Tibial nerve (tissue), 4 donors: ENCODE data around the gene LKAAEAR1. TPM values are rescaled to one million over a fixed set of nuclear protein-coding genes. Genes with fewer than 3 reads are reported as not detected.

Experiments
- DNase-seq, 2 donors: peaks; one replicate each; pipeline ENCODE4 v3.0.0-alpha.2; 2019; ENCODE audit warnings: low spot score in 2 of 2
- H3K27ac ChIP-seq, 4 donors: fragments of 200-600 bp; sonication (generic) in 3 of 4; one replicate each; pipeline ENCODE4 v1.5.1; 2017 to 2019; ENCODE audit warnings: mild to moderate bottlenecking in 1 of 4
- H3K27me3 ChIP-seq, 2 donors: fragments of 200-600 bp; sonication (generic) in 1 of 2; one replicate each; pipeline versions ENCODE4 v1.5.1 to v1.6.0; 2017 to 2019
- H3K36me3 ChIP-seq, 3 donors: fragments of 200-600 bp; sonication (generic); one replicate each; pipeline ENCODE4 v1.5.1; 2018 to 2019
- H3K4me1 ChIP-seq, 4 donors: fragments of 200-600 bp; sonication (generic) in 3 of 4; one replicate each; pipeline ENCODE4 v1.5.1; 2017 to 2019
- H3K4me3 ChIP-seq, 4 donors: fragments of 200-600 bp; sonication (generic) in 3 of 4; one replicate each; pipeline ENCODE4 v1.5.1; 2017 to 2019; ENCODE audit warnings: mild to moderate bottlenecking in 1 of 4, moderate library complexity in 1 of 4
- H3K9me3 ChIP-seq, 4 donors: fragments of 200-600 bp; sonication (generic) in 3 of 4; one replicate each; pipeline ENCODE4 v1.5.1; 2017 to 2019
- EP300 ChIP-seq, 2 donors: sonication (generic); formaldehyde crosslinking; IDR thresholded peaks; one replicate each; pipeline ENCODE4 v1.6.1; 2017; ENCODE audit warnings: antibody characterized with exemption in 2 of 2, mild to moderate bottlenecking in 1 of 2
- POLR2A ChIP-seq, 2 donors: fragments of 450-650 bp; IDR thresholded peaks; one replicate each; pipeline ENCODE4 v1.6.1; 2017; ENCODE audit warnings: antibody characterized with exemption in 2 of 2, mild to moderate bottlenecking in 2 of 2, moderate library complexity in 2 of 2
- WGBS, 2 donors: methylation state at CpG; one replicate each; pipeline ENCODE4 v1.1.5; 2018; 5-methylcytosine and 5-hydroxymethylcytosine counted together
- total RNA-seq, 4 donors: library from RNA; depleted of rRNA; stranded (reverse); fragments of >200 nt; gene quantifications; one replicate each; pipeline ENCODE4 v1.1.0, GENCODE V29; 2016
- TF ChIP-seq, protein P1 (sequence below), 5 experiments: fragments of 200-600 bp in 3 of 5; fragments of 450-650 bp in 2 of 5; sonication (generic) in 3 of 5; IDR thresholded peaks; one replicate each; pipeline ENCODE4 v1.5.1; 2016 to 2019; ENCODE audit warnings: antibody characterized with exemption in 5 of 5, mild to moderate bottlenecking in 3 of 5, moderate library complexity in 2 of 5

LKAAEAR1 gene
- total RNA-seq, 4 donors from 2014 or later = 0.59 to 1.3 (median 0.84) TPM; not detected in 1

DNA sequence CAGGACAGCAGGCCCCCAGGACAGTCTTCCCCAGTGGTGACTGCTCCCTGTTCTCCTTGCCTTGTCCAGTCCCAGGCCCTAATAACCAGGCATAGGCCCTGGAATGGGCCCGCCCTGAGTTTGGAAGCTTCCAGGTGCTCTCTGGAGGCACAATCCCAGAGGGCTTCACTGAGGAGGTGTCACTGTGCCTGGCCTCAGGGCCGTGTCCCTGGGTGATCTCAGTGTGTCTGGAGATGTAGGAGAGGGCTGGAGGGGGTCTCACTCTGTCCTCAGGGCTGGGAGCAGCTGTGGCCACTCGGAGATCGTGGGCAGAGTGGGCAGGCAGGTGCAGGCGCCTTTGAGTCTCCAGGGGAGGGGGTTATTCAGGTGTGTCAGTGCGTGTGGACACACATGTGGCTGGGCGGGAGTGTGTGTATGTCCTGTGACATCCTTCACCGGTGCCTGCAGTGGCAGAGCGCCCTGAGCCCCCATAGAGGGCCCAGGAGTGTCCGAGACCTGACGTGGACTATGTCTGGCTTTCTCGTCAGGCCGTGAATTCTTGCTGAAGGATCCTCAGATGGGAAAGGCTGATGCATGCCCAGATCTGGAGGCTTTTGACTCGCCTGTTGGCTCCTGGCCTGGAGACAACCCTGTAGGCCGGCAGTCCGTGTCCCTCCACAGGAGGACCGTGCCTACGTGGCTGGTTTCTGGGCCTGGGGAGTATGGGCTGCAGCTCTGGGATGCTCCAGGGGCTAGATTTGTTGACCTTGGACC is 28.7 kb upstream of the LKAAEAR1 start:
- Histone ChIP-seq H3K27me3 (no peaks in the 10 kb centered on the region), H3K4me3 (no peak overlapping the region), H3K9me3 (no peaks in the 10 kb centered on the region), H3K36me3 (no peaks in the 10 kb centered on the region), H3K4me1 (no peaks in the 10 kb centered on the region), H3K27ac (no peak overlapping the region)
- TF ChIP-seq, protein P1, sequence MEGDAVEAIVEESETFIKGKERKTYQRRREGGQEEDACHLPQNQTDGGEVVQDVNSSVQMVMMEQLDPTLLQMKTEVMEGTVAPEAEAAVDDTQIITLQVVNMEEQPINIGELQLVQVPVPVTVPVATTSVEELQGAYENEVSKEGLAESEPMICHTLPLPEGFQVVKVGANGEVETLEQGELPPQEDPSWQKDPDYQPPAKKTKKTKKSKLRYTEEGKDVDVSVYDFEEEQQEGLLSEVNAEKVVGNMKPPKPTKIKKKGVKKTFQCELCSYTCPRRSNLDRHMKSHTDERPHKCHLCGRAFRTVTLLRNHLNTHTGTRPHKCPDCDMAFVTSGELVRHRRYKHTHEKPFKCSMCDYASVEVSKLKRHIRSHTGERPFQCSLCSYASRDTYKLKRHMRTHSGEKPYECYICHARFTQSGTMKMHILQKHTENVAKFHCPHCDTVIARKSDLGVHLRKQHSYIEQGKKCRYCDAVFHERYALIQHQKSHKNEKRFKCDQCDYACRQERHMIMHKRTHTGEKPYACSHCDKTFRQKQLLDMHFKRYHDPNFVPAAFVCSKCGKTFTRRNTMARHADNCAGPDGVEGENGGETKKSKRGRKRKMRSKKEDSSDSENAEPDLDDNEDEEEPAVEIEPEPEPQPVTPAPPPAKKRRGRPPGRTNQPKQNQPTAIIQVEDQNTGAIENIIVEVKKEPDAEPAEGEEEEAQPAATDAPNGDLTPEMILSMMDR (IDR thresholded peaks at IDR 0.05) = no peak
- TF ChIP-seq POLR2A (IDR thresholded peaks at IDR 0.05) (no peak), EP300 (IDR thresholded peaks at IDR 0.05) (no peak)
- no peak for DNase-seq
- 83 to 86% methylated on average over 15 to 16 of the region's 18 CpGs for WGBS, 2 donors

DNA sequence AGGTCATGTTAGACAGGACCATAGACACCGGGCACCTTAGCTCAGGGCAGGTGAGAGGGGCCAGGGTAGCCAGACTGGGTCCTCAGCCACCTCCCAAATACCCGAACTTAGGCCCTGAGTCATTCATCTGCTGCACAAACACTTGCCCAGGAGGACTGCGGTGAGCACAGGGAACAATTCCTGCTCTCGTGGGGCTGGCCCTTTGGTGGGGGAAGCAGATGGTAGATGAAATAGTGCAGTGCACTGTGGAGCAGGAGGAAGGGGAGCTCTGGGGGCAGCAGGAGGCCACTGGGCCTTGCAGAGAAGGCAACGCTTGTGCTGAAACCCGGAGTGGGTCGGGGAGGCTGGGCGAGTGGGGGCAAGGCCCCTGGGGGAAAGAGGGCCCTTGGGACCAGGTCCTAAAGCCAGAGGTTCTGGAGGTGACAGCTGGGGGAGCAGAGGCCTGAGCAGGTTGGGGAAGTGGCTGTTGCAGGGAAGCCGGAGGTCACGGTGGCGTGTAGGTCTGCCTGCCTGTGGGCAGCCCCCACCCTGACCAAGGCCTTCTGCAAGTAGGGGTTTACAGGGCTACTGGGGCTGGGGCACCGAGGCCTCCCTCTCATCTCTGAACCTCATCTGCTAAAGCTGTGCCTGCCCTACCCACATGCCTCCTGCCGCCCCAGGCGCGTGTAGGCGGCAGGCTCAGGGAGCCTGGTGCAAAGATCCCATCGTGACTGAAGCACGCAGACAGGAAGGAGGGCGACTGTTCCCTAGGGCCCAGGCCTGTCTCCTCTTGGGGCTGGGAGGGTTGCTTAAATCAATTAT is 27.8 kb upstream of the LKAAEAR1 start:
- WGBS, 2 donors = 55 to 68% methylated on average over 15 to 19 of the region's 19 CpGs
- TF ChIP-seq EP300 (IDR thresholded peaks at IDR 0.05) (no peak), POLR2A (IDR thresholded peaks at IDR 0.05) (no peak)
- TF ChIP-seq, protein P1 (IDR thresholded peaks at IDR 0.05) = no peak
- DNase-seq = no peak

DNA sequence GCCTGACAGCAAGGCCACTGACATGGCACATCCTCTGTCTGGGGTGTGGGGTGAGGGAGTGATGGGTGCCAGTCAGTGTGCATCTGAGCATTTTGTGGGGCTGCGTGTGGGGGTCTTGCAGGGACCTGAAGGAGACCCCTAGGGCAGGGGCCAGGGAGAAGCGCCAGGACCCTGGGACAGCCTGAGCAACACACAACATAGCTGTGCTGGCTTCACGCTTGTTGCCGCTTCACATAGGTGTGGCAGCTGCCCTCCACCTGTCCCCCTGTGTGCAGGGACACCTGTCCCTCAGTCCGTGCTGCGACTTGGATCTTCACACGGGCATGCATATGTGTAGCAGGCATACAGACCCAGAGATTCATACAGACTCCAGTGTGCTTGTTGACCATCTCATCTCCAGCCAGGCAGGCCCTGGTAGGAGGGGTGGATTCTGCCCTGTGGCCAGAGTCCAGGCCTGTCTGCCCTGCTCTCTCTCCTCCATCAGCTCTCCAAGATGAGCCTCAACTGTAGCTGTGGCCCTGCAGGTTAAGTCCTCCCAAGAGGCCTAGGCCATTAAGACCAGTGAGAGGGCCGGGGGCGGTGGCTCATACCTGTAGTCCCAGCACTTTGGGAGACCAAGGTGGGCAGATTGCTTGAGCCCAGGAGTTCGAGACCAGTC is 26.3 kb upstream of the LKAAEAR1 start:
- Histone ChIP-seq H3K9me3 (no peaks in the 10 kb centered on the region), H3K27me3 (no peaks in the 10 kb centered on the region), H3K36me3 (no peaks in the 10 kb centered on the region), H3K4me1 (no peaks in the 10 kb centered on the region), H3K4me3 (no peak overlapping the region), H3K27ac (no peak overlapping the region)
- DNase-seq = no peak
- 90 to 91% methylated on average over 9 to 10 of the region's 10 CpGs for WGBS, 2 donors
- TF ChIP-seq, protein P1 (IDR thresholded peaks at IDR 0.05) = no peak
- no peak for TF ChIP-seq POLR2A (IDR thresholded peaks at IDR 0.05)
- TF ChIP-seq EP300 (IDR thresholded peaks at IDR 0.05) = no peak

More for the DNA sequence above, 27.8 kb upstream of the LKAAEAR1 start:
- Histone ChIP-seq H3K4me3 (no peak overlapping the region), H3K4me1 (no peaks in the 10 kb centered on the region), H3K36me3 (no peaks in the 10 kb centered on the region), H3K9me3 (no peaks in the 10 kb centered on the region), H3K27ac (no peak overlapping the region), H3K27me3 (no peaks in the 10 kb centered on the region)

DNA sequence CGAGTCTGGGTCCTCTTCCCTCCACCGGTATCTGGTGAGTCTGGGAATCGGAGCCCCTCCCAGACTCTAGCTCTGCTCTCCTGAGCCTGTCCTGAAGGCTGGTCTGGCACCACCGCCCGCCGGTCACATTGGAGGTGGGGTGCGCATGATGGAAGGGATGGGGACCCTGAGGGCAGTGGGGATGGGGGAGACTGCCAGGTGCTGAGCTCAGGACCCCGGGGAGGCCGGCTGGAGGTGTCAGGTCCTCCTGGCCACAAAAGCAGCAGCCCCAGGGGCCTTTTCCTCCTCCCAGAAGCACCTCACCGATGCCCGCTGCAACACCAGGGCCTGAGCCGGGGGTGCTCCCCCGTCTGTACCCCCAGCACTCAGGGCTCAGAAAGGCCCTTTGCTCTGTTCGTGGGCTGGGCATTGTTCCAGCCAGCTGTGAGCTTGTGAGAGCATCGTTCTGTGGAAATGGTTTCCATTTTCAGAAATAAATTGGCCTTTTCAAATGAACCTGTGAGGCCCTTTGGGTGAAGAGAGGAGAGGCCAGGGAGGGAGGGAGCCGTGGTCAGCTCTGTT is 25.7 kb upstream of the LKAAEAR1 start:
- H3K4me3 ChIP-seq = no peak overlapping the region
- H3K9me3 ChIP-seq = no peaks in the 10 kb centered on the region
- peaks cover 0 to 2% of the 10 kb centered on the region in 2 donors for H3K27me3 ChIP-seq
- TF ChIP-seq POLR2A (IDR thresholded peaks at IDR 0.05) (no peak), EP300 (IDR thresholded peaks at IDR 0.05) (no peak)
- TF ChIP-seq, protein P1 (IDR thresholded peaks at IDR 0.05) = no peak
- 55 to 64% methylated on average over 14 to 16 of the region's 16 CpGs for WGBS, 2 donors
- H3K27ac ChIP-seq = no peak overlapping the region
- H3K4me1 ChIP-seq = no peaks in the 10 kb centered on the region
- H3K36me3 ChIP-seq = no peaks in the 10 kb centered on the region
- no peak for DNase-seq
